HEK293T (cell line): ENCODE results near the gene TCF3.

Source experiments
- CTCF ChIA-PET: fragments of 350-600 bp; formaldehyde crosslinking; extraction: SDS; loops from one replicate; lab custom pipeline; 2021; ENCODE audit warnings: antibody characterized with exemption, inconsistent platforms; lab: Yijun Ruan, JAX
- POLR2A ChIA-PET: fragments of 350-600 bp; formaldehyde crosslinking; extraction: SDS; loops from one replicate; lab custom pipeline; 2020; ENCODE audit warnings: antibody characterized with exemption, inconsistent platforms; lab: Yijun Ruan, JAX
- DNase-seq: peaks from one replicate; pipeline ENCODE4 v3.0.0; 2012; ENCODE audit warnings: mixed read lengths; ENCODE audit errors: extremely low spot score
- ARNT ChIP-seq: fragments of 450-650 bp; IDR thresholded peaks from 2 replicates; pipeline ENCODE4 v1.6.1; 2017; ENCODE audit warnings: mild to moderate bottlenecking
- BHLHE40 ChIP-seq: fragments of 450-650 bp; IDR thresholded peaks from 2 replicates; pipeline ENCODE4 v1.6.1; 2016; ENCODE audit warnings: mild to moderate bottlenecking, moderate library complexity, borderline replicate concordance
- CTBP1 ChIP-seq: fragments of 450-650 bp; IDR thresholded peaks from 2 replicates; pipeline ENCODE4 v1.6.1; 2016; ENCODE audit warnings: borderline replicate concordance
- ELF4 ChIP-seq: fragments of 450-650 bp; IDR thresholded peaks from 2 replicates; pipeline ENCODE4 v1.6.1; 2017; ENCODE audit warnings: antibody characterized with exemption
- FOXA1 ChIP-seq: fragments of 450-650 bp; IDR thresholded peaks from 2 replicates; pipeline ENCODE4 v1.6.1; 2016; ENCODE audit warnings: mild to moderate bottlenecking
- FOXK2 ChIP-seq: fragments of 450-650 bp; IDR thresholded peaks from 2 replicates; pipeline ENCODE4 v1.6.1; 2016; ENCODE audit warnings: mild to moderate bottlenecking
- FOXM1 ChIP-seq: fragments of 450-650 bp; IDR thresholded peaks from 2 replicates; pipeline ENCODE4 v1.6.1; 2017; ENCODE audit warnings: mild to moderate bottlenecking, borderline replicate concordance
- HDGF ChIP-seq: fragments of 450-650 bp; IDR thresholded peaks from 2 replicates; pipeline ENCODE4 v1.6.1; 2017; ENCODE audit warnings: antibody characterized with exemption, borderline replicate concordance
- L3MBTL2 ChIP-seq: fragments of 450-650 bp; conservative IDR thresholded peaks from 2 replicates; pipeline ENCODE4 v1.6.1; 2016; ENCODE audit warnings: mild to moderate bottlenecking
- LEF1 ChIP-seq: fragments of 450-650 bp; IDR thresholded peaks from 2 replicates; pipeline ENCODE4 v1.6.1; 2017; ENCODE audit warnings: mild to moderate bottlenecking, borderline replicate concordance
- NFRKB ChIP-seq: fragments of 450-650 bp; IDR thresholded peaks from 2 replicates; pipeline ENCODE4 v1.6.1; 2016; ENCODE audit warnings: mild to moderate bottlenecking, moderate library complexity
- SP1 ChIP-seq: fragments of 450-650 bp; IDR thresholded peaks from 2 replicates; pipeline ENCODE4 v1.6.1; 2017
- SUZ12 ChIP-seq: fragments of 450-650 bp; IDR thresholded peaks from 2 replicates; pipeline ENCODE4 v1.6.1; 2016; ENCODE audit warnings: mild to moderate bottlenecking
- TARDBP ChIP-seq: fragments of 450-650 bp; IDR thresholded peaks from 2 replicates; pipeline ENCODE4 v1.6.1; 2016
- ZNF384 ChIP-seq: fragments of 450-650 bp; IDR thresholded peaks from 2 replicates; pipeline ENCODE4 v1.6.1; 2016
- TF ChIP-seq, protein P1 (sequence below): fragments of 450-650 bp; IDR thresholded peaks from 2 replicates; pipeline ENCODE4 v1.6.1; 2016

The TCF3 gene

DNA sequence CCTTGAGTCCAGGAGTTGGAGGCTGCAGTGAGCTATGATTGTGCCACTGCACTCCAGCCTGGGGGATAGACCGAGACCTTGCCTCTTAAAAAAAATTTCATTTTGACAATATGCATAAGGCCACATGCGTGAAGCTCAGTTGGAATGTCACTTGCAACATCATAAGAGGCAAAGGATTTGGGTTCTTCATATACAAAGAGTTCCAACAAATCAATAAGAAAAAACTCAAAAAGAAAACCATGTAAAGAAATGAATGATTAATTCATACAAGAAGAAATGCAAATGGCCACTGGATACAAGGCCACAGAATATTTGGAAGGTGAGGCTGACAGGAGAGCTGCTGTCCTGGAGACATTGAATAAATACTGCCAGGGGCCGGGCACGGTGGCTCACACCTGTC is 9.6 kb upstream of the TCF3 start:
- ChIA-PET CTCF (no interaction called here), POLR2A (no interaction called here)
- DNase-seq = no peak
- TF ChIP-seq CTBP1 = no peak
- TF ChIP-seq ELF4 = no peak
- no peak for TF ChIP-seq L3MBTL2
- no peak for TF ChIP-seq FOXK2
- no peak for TF ChIP-seq SUZ12
- no peak for TF ChIP-seq NFRKB
- TF ChIP-seq BHLHE40 = no peak

DNA sequence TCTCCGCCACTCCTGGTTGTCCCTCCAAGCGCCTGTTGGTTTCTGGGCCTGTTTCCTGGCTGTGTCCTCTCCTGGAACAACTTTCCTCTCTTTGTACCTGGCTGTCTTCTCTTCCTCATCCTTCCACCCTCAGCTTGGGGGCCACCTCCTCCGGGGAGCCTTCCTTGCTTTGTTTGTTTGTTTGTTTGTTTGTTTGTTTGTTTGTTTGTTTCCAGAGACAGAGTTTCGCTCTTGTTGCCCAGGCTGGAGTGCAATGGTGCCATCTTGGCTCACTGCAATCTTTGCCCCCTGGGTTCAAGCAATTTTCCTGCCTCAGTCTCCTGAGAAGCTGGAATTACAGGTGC is 6.6 kb upstream of the TCF3 start:
- ChIA-PET CTCF (no interaction called here), POLR2A (no interaction called here)
- TF ChIP-seq FOXA1 (no peak), TARDBP (no peak), BHLHE40 (no peak), ZNF384 (no peak), SP1 (no peak)
- DNase-seq = no peak

DNA sequence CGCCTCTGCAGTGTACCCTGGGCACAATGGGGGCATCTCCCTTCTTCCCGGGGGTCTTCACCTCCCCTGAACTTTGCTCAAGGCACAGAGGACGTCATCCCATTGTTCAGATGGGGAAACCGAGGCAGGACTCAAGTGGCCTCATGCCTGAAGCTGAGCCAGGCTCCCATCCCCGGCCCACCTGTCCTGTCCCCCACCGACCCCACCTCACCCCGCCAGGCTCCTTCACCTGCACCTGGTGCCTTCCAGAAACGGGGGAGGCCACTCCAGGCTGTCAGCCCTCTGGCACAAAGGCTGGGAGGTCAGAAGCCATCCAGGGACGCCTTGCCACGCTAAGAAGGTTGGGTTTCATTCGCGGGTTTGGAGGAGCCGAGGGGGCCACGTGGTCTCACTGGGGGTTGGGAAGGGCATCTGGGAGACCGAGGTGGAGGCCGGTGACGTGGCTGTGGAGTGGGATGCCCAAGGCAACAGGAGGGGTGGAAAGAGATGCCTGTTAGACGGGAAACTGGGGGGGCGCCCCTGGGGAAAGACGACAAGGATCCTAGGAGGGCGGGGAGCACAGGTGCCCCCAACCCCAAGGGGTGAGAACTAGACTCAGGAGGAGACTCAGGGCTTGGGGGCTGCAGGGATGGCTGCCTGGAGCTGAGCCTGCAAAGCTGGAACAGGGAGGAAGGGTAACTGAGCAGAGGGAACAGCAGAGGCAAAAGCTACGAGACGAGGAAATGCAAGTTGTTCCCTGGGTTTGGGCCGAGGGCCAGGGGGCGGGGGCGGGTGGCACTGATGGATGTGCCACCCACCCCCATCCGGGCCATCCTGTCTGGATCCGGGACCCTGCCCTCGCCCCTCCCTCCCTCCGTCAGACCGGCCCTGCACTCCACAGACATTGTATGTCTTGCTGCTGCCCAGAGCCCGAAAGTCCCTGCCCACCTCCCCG is 6.0 kb upstream of the TCF3 start:
- ChIA-PET CTCF (no interaction called here), POLR2A (no interaction called here)
- TF ChIP-seq LEF1 (no peak), ARNT (no peak), NFRKB (no peak), FOXA1 (no peak), TARDBP (no peak), FOXK2 (no peak), ZNF384 (no peak), SP1 (no peak), ELF4 (no peak), FOXM1 (no peak), CTBP1 (no peak)
- DNase-seq = no peak

DNA sequence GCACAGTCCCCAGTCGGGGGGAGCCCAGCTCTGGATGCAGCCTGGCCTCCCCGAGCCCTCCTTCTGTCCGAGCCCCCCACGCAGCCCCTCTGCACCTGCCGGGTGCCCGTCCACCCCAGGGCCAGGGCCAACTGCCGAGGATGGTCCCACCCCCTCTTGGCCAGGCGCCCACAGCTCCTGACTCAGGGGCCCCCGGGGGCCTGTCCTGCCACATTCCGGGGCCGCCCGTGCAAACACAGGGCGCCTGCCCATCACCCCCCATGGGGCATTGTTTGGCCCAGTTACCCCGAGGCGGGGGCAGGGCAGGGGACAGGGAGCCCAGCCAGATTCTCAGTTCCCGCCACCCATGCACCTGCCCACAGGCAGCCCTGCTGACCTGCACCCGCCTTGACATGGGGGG is 5.3 kb upstream of the TCF3 start:
- POLR2A ChIA-PET = no interaction called here
- TF ChIP-seq LEF1 = no peak
- TF ChIP-seq L3MBTL2 = no peak
- no peak for TF ChIP-seq NFRKB
- TF ChIP-seq BHLHE40 = no peak
- no peak for DNase-seq
- CTCF ChIA-PET = no interaction called here

DNA sequence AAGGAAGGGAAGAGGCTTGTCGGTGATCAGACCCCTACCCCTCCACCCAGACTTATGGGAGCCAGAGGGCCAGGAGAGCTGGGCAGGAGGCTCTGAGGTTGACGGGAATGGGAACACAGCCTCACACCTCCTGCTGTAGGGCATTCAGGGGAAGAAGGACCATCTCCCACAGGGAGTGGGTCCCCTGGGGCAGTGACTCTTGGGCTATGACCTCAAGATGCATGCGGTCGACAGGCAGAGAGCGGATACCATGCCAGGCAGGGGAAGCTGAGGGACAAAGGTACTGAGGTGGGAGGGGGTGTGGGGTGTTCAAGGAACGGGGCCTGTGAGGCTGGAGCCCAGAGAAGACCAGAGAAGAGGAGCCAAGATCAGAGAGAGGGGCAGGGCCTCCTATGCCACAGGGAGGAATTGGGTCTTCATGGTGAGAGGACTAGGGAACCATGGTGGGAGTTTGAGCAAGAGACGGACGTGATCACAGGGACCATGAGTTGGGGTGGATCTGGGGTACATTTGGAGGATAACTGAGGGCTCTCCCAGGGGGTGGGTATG is 4.6 kb upstream of the TCF3 start:
- TF ChIP-seq FOXM1 (no peak), ZNF384 (no peak), FOXK2 (no peak), L3MBTL2 (no peak), FOXA1 (no peak)
- no peak for DNase-seq
- ChIA-PET CTCF (no interaction called here), POLR2A (no interaction called here)

DNA sequence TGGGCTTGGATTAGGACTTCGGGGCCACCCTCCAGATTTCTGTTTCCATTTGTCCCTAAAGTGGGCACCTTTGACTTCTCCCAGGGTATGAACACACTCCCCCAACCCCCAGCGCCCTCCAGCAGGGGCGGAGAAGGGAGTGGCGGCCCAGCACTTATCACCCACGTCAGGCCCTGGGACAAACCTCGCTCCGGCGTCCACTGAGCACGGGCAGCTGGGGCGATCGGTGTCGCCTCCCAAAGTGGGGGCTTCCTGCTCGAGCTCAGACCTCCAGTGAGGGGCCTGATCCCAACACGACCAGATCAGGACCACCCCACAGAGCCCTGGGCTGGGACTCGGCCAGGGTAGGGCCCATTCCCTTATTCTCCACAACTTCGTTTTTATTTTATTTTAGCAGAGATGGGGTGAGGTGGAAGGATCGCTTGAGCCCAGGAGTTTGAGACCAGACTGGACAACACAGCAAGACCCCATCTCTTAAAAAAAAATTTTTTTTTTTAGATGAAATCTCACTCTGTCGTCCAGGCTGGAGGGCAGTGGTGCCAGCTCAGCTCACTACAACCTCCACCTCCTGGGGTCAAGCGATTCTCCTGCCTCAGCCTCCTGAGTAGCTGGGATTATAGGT is 3.7 kb upstream of the TCF3 start:
- no peak for TF ChIP-seq ELF4
- no peak for TF ChIP-seq FOXK2
- TF ChIP-seq NFRKB = no peak
- TF ChIP-seq TARDBP = no peak
- TF ChIP-seq, protein P1, sequence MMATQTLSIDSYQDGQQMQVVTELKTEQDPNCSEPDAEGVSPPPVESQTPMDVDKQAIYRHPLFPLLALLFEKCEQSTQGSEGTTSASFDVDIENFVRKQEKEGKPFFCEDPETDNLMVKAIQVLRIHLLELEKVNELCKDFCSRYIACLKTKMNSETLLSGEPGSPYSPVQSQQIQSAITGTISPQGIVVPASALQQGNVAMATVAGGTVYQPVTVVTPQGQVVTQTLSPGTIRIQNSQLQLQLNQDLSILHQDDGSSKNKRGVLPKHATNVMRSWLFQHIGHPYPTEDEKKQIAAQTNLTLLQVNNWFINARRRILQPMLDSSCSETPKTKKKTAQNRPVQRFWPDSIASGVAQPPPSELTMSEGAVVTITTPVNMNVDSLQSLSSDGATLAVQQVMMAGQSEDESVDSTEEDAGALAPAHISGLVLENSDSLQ = no peak
- no peak for TF ChIP-seq HDGF
- no peak for TF ChIP-seq FOXA1
- TF ChIP-seq ZNF384 = no peak
- no peak for TF ChIP-seq LEF1
- no peak for TF ChIP-seq SUZ12
- no peak for TF ChIP-seq FOXM1
- no peak for TF ChIP-seq BHLHE40
- no peak for TF ChIP-seq L3MBTL2
- TF ChIP-seq ARNT = no peak
- TF ChIP-seq CTBP1 = no peak
- no peak for TF ChIP-seq SP1
- CTCF ChIA-PET = no interaction called here
- POLR2A ChIA-PET = interaction anchor here (0.7 kb wide), 1 partner anchor 58 kb away, joined by 3 read pairs; no protein-coding TSS in a partner anchor
- DNase-seq = no peak

DNA sequence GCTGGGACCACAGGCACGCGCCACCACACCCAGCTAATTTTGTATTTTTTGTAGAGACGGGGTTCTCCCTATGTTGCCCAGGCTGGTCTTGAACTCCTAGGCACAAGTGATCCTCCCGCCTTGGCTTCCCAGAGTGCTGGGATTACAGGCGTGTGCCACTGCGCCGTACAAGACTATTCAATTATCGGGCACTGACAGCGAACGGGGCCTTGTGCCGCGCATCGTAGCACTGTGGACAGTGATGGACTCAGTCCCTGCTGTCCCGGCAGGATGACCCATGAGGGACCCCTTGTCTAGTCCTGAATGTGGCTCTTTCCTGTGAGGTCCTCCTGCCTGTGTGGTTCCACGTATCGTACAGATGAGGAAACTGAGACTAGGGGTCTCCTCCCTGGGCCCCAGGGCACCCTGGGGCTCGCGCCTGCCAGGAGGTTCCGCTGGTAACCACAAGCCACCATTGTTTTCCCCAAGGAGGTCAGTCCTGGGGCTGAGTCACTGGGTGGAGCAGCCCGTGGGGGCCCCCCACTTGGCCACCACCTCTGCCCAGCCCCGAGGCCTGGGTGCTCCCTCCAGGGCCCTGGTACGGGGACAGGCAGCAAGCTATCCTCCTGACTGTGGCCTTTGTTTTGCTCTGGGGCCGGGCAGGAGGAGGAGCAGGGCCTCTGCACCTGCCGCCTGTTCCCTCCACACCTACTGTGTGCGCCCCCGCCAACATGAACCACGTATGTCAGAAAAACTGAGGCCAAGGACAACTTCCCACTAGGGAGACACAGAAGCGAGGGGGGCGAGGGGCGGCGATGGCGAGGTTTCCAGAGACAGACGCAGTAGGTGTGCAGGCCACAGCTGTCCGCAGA is 2.9 kb upstream of the TCF3 start:
- ChIA-PET POLR2A (no interaction called here), CTCF (no interaction called here)
- TF ChIP-seq L3MBTL2 = no peak
- no peak for TF ChIP-seq FOXK2
- no peak for TF ChIP-seq BHLHE40
- TF ChIP-seq NFRKB = no peak
- no peak for TF ChIP-seq CTBP1
- TF ChIP-seq HDGF = no peak
- no peak for TF ChIP-seq FOXA1
- TF ChIP-seq FOXM1 = no peak
- TF ChIP-seq, protein P1 = no peak
- TF ChIP-seq TARDBP = no peak
- no peak for TF ChIP-seq ELF4
- TF ChIP-seq SUZ12 = no peak
- TF ChIP-seq ZNF384 = no peak
- TF ChIP-seq SP1 = no peak
- no peak for DNase-seq
